Measurements from ENCODE around the gene ZNF385A.

GRCh38 chr12:54423816-54424150, 39.2 kb upstream of the ZNF385A start:
- TF ChIP-seq GATA2 (IDR thresholded peaks at IDR 0.05; ENCODE audit: low read depth, low read length) (no peak), GATA3 (IDR thresholded peaks at IDR 0.05; ENCODE audit: low read depth, low read length) (no peak)

Data from SH-SY5Y (cell line).